Loucy (cell line): ENCODE measurements around the gene ALB.

Experiments used
- H2AFZ ChIP-seq: fragments of 200-600 bp; sonication (generic); 2 replicates; pipeline ENCODE4 v1.6.0; 2016; ENCODE audit warnings: antibody characterized with exemption, mild to moderate bottlenecking, low read length, moderate library complexity
- H3F3A ChIP-seq: fragments of 200-600 bp; 2 replicates; pipeline ENCODE4 v1.6.0; 2016; ENCODE audit warnings: antibody characterized with exemption, low read depth, mild to moderate bottlenecking
- H3K27me3 ChIP-seq: fragments of 200-600 bp; sonication (generic); 2 replicates; pipeline ENCODE4 v1.6.1; 2014; ENCODE audit warnings: low read length, mild to moderate bottlenecking; ENCODE audit not compliant: insufficient read depth, poor library complexity, severe bottlenecking
- H3K36me3 ChIP-seq: fragments of 200-600 bp; sonication (generic); 2 replicates; pipeline ENCODE4 v1.6.1; 2016; ENCODE audit warnings: low read length; ENCODE audit not compliant: insufficient read depth
- H3K4me1 ChIP-seq: fragments of 200-600 bp; sonication (generic); 2 replicates; pipeline ENCODE4 v1.5.1; 2014; ENCODE audit warnings: low read length, mild to moderate bottlenecking; ENCODE audit not compliant: insufficient read depth, poor library complexity, severe bottlenecking
- H3K4me2 ChIP-seq: fragments of 200-600 bp; sonication (generic); 2 replicates; pipeline ENCODE4 v1.6.0; 2014; ENCODE audit warnings: antibody characterized with exemption, low read length, low read depth, mild to moderate bottlenecking; ENCODE audit not compliant: poor library complexity, severe bottlenecking
- H3K4me3 ChIP-seq: fragments of 200-600 bp; sonication (generic); 2 replicates; pipeline ENCODE4 v1.5.1; 2014; ENCODE audit warnings: low read length, mild to moderate bottlenecking, mixed read lengths; ENCODE audit not compliant: poor library complexity, severe bottlenecking
- H3K79me2 ChIP-seq: fragments of 200-600 bp; sonication (generic); 2 replicates; pipeline ENCODE4 v1.6.1; 2014; ENCODE audit warnings: low read length; ENCODE audit not compliant: insufficient read depth
- H3K9ac ChIP-seq: fragments of 200-600 bp; sonication (generic); 2 replicates; pipeline ENCODE4 v1.6.0; 2014; ENCODE audit warnings: mild to moderate bottlenecking, low read depth, low read length, moderate library complexity; ENCODE audit not compliant: poor library complexity, severe bottlenecking
- H3K9me2 ChIP-seq: fragments of 200-600 bp; sonication (generic); replicated peaks from 2 replicates; pipeline ENCODE4 v1.6.1; 2016; ENCODE audit warnings: low read depth, low read length, mixed read lengths
- H3K9me3 ChIP-seq: fragments of 200-600 bp; sonication (generic); 2 replicates; pipeline ENCODE4 v1.6.1; 2014; ENCODE audit warnings: mild to moderate bottlenecking, antibody characterized with exemption, low read length, low read depth; ENCODE audit not compliant: insufficient read depth
- H4K20me1 ChIP-seq: fragments of 200-600 bp; sonication (generic); 2 replicates; pipeline ENCODE4 v1.6.0; 2014; ENCODE audit warnings: antibody characterized with exemption, low read length, mild to moderate bottlenecking; ENCODE audit not compliant: insufficient read depth, poor library complexity, severe bottlenecking
- CTCF ChIP-seq: fragments of 200-600 bp; sonication (generic); conservative IDR thresholded peaks from 2 replicates; pipeline ENCODE4 v1.5.1; 2014; ENCODE audit warnings: mild to moderate bottlenecking, antibody characterized with exemption, low read length
- EZH2phosphoT487 ChIP-seq: fragments of 200-600 bp; IDR thresholded peaks from 2 replicates; pipeline ENCODE4 v1.6.1; 2018; ENCODE audit warnings: antibody characterized with exemption, mild to moderate bottlenecking, moderate library complexity, borderline replicate concordance

The ALB gene

GRCh38 chr4:73443224-73443623 lies 39.1 kb downstream of the ALB start:
- Histone ChIP-seq H3K36me3 (no peaks in the 10 kb centered on the region), H3K4me2 (no peak overlapping the region), H3K9me3 (no peaks in the 10 kb centered on the region), H3K79me2 (no peaks in the 10 kb centered on the region), H3K4me1 (no peaks in the 10 kb centered on the region), H3K4me3 (no peak overlapping the region), H4K20me1 (no peaks in the 10 kb centered on the region), H3K9ac (no peak overlapping the region), H3K9me2 (no peaks in the 10 kb centered on the region), H2AFZ (0 out of 2 replicates have a peak overlapping the region, but pooled peaks have one; percentile 19), H3K27me3 (no peaks in the 10 kb centered on the region), H3F3A (no peaks in the 10 kb centered on the region)
- TF ChIP-seq CTCF: no peak
- no peak for TF ChIP-seq EZH2phosphoT487

GRCh38 chr4:73445383-73446335 lies 41.6 kb downstream of the ALB start:
- Histone ChIP-seq H3K36me3 (no peaks in the 10 kb centered on the region), H4K20me1 (no peaks in the 10 kb centered on the region), H3K4me3 (no peak overlapping the region), H3K4me1 (no peaks in the 10 kb centered on the region), H2AFZ (no peak overlapping the region), H3K79me2 (no peaks in the 10 kb centered on the region), H3K9me3 (no peaks in the 10 kb centered on the region), H3F3A (no peaks in the 10 kb centered on the region), H3K27me3 (no peaks in the 10 kb centered on the region), H3K4me2 (no peak overlapping the region), H3K9ac (no peak overlapping the region), H3K9me2 (no peaks in the 10 kb centered on the region)
- no peak for TF ChIP-seq CTCF
- no peak for TF ChIP-seq EZH2phosphoT487

GRCh38 chr4:73446336-73446938 lies 42.4 kb downstream of the ALB start:
- Histone ChIP-seq H3K4me1 (no peaks in the 10 kb centered on the region), H2AFZ (no peak overlapping the region), H3K9me3 (no peaks in the 10 kb centered on the region), H3K9me2 (no peaks in the 10 kb centered on the region), H3K4me2 (no peak overlapping the region), H3F3A (no peaks in the 10 kb centered on the region), H3K27me3 (no peaks in the 10 kb centered on the region), H3K4me3 (no peak overlapping the region), H3K36me3 (no peaks in the 10 kb centered on the region), H4K20me1 (no peaks in the 10 kb centered on the region), H3K79me2 (no peaks in the 10 kb centered on the region), H3K9ac (no peak overlapping the region)
- TF ChIP-seq EZH2phosphoT487 (no peak), CTCF (peak; percentile 99)
